HUES64 (cell line): Measurements from ENCODE around the gene HDGFL3.
"Not testable (repeated sequence)": the region's sequence is repeated elsewhere in the genome, so short reads cannot be mapped to it uniquely, and the experiment has no call there.

ENCODE experiments used
- H3K27ac ChIP-seq: 2 replicates; pipeline ENCODE4 v1.7.0; 2013; ENCODE audit warnings: low read depth, low read length, inconsistent platforms
- H3K27me3 ChIP-seq: 2 replicates; pipeline ENCODE4 v1.6.1; 2013; ENCODE audit warnings: mild to moderate bottlenecking, low read length; ENCODE audit not compliant: insufficient read depth
- H3K36me3 ChIP-seq: 2 replicates; pipeline ENCODE4 v1.6.1; 2013; ENCODE audit warnings: mild to moderate bottlenecking, low read length; ENCODE audit not compliant: insufficient read depth
- H3K4me1 ChIP-seq: 2 replicates; pipeline ENCODE4 v1.6.1; 2013; ENCODE audit warnings: mild to moderate bottlenecking, low read length, moderate library complexity; ENCODE audit not compliant: insufficient read depth
- H3K4me3 ChIP-seq: 2 replicates; pipeline ENCODE4 v1.5.1; 2013; ENCODE audit warnings: mild to moderate bottlenecking, low read length, moderate library complexity
- H3K9ac ChIP-seq: 2 replicates; pipeline ENCODE4 v1.6.1; 2013; ENCODE audit warnings: mild to moderate bottlenecking, low read depth, low read length
- H3K9me3 ChIP-seq: 2 replicates; pipeline ENCODE4 v1.6.1; 2013; ENCODE audit warnings: low read depth, low read length; ENCODE audit not compliant: insufficient read depth
- WGBS: fragments of 150-250, 120-280 bp; methylation state at CpG from one replicate; pipeline ENCODE4 v1.1.7; 2013; ENCODE audit warnings: missing lambda C conversion rate; 5-methylcytosine and 5-hydroxymethylcytosine counted together

HDGFL3 gene

DNA sequence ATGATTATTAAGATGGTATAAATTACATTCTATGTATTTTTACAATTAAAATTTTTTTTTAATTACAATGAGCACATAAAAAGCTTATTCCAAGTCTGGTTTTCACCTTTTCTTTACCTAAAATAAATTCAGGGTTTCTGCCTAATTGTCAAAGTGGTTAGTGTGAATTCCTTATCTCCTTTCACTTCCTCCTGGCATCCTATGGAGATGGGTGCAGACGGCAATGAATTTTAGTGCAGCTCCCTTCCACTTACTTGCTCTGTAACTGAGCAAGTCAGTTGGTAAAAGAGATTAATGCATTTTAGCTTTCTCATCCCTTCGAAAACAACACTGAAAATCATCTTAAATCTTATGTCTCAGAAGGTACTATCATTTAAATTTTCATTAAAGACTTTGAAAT, 13.1 kb downstream of the HDGFL3 start:
- Histone ChIP-seq H3K9ac (no peak overlapping the region), H3K4me1 (peaks cover 7% of the 10 kb centered on the region; the same call in 1 of the 2 replicates), H3K27ac (no peak overlapping the region), H3K9me3 (no peaks in the 10 kb centered on the region; the same call in 1 of the 2 replicates), H3K36me3 (peaks cover 4% of the 10 kb centered on the region; the same call in 1 of the 2 replicates), H3K4me3 (no peak overlapping the region), H3K27me3 (no peaks in the 10 kb centered on the region)
- 67% methylated on average over 1 of the region's 2 CpGs for WGBS

DNA sequence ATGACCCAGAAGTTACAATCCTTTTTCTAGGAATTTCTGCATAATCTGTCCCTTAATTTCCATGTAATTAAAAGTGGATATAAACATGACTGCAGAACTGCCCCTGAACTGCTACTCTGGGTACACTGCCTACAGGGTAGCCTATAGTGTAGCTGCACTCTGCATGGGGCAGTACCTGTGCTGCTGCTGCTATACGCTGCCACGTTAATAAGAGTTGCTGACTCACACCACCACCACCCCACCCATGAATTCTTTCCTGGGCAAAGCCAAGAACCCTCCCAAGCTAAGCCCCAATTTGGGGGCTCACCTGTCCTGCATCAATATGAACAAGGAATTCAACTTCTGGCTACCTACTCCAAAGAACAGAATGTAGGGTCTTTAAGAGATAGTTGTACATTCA, 13.9 kb downstream of the HDGFL3 start:
- no peak overlapping the region for H3K4me3 ChIP-seq
- no peak overlapping the region for H3K9ac ChIP-seq
- peaks cover 7% of the 10 kb centered on the region; the same call in 1 of the 2 replicates for H3K4me1 ChIP-seq
- 85% methylated on average over 2 of the region's 2 CpGs for WGBS
- no peaks in the 10 kb centered on the region for H3K27me3 ChIP-seq
- H3K36me3 ChIP-seq, result peaks cover 6% of the 10 kb centered on the region; the same call in 1 of the 2 replicates
- no peak overlapping the region for H3K27ac ChIP-seq
- no peaks in the 10 kb centered on the region; the same call in 1 of the 2 replicates for H3K9me3 ChIP-seq

DNA sequence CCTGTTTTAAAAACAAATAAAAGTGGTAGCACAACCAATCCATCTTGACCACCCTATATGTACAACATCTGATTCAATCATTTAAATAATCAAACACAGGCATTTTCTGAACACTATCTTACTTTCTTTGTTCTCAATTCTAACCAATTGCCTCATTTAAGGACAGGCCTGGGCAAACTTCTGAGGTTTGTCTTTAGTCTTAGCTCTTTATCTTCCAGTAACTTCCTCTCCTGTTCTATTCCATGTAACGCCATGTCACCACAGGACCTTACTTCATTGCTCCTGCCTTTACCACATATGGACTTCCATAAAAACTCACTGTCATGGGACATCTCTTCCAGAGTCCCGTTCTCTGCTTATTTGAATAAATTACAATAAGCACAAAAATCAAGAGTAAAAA, 14.9 kb downstream of the HDGFL3 start:
- Histone ChIP-seq H3K9me3 (no peaks in the 10 kb centered on the region; the same call in 1 of the 2 replicates), H3K27me3 (no peaks in the 10 kb centered on the region), H3K36me3 (peaks cover 9% of the 10 kb centered on the region; the same call in 1 of the 2 replicates), H3K4me1 (peaks cover 7% of the 10 kb centered on the region; the same call in 1 of the 2 replicates), H3K27ac (no peak overlapping the region), H3K4me3 (no peak overlapping the region), H3K9ac (no peak overlapping the region)
- WGBS, result 90% methylated on average over 2 of the region's 2 CpGs

DNA sequence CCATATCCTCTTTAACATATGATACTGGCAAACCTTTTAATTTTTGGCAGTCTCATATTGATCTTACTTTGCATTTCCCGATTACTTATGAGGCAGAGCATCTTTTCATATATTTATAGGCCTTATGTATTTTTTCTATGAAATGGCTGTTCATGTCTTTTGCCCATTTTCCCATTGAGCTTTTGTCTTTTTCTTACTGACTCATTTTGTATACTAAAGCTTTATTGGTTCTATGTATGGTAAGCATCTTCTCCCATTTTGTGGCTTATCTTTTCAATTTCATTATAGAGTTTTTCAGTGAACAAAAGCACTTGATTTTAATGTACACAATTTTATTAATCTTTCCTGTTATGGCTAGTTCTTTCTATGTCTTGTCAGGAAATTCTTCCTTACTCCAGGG, 17.2 kb downstream of the HDGFL3 start:
- Histone ChIP-seq H3K27ac (no peak overlapping the region), H3K27me3 (no peaks in the 10 kb centered on the region), H3K4me1 (peaks cover 7% of the 10 kb centered on the region; the same call in 1 of the 2 replicates), H3K9me3 (no peaks in the 10 kb centered on the region; the same call in 1 of the 2 replicates), H3K4me3 (no peak overlapping the region), H3K9ac (no peak overlapping the region), H3K36me3 (peaks cover 9% of the 10 kb centered on the region; the same call in 1 of the 2 replicates)
- WGBS, result 100% methylated on average over 1 of the region's 1 CpG

DNA sequence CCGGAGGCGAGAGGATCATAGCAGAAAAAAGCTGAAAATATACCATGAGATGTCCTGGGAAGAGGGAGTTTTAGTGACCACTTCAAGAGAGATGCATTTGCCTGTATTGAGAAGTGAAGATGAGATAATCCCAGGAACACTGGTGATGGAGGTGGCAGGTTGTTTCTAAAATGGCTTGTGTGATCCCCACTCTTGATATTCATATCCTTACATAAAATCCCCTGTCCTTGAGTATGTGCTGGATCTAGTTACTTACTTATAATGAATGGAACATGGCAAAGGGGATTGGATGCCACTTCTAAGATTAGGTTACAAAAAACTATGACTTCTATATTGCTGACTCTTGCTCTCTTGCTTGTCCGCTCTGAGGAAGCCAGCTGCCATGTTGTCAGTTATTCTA, 22.1 kb downstream of the HDGFL3 start:
- Histone ChIP-seq H3K27ac (no peak overlapping the region), H3K9me3 (no peaks in the 10 kb centered on the region), H3K4me1 (no peaks in the 10 kb centered on the region), H3K4me3 (no peak overlapping the region), H3K36me3 (peaks cover 7% of the 10 kb centered on the region; the same call in 1 of the 2 replicates), H3K9ac (no peak overlapping the region), H3K27me3 (no peaks in the 10 kb centered on the region)
- 94% methylated on average over 3 of the region's 3 CpGs for WGBS

GRCh38 chr15:83178869-83179325, 28.7 kb downstream of the HDGFL3 start:
- H3K4me3 ChIP-seq, result no peak overlapping the region
- no peaks in the 10 kb centered on the region for H3K27me3 ChIP-seq
- H3K36me3 ChIP-seq, result no peaks in the 10 kb centered on the region
- H3K9me3 ChIP-seq, result no peaks in the 10 kb centered on the region
- H3K9ac ChIP-seq, result no peak overlapping the region
- H3K27ac ChIP-seq, result no peak overlapping the region
- H3K4me1 ChIP-seq, result no peaks in the 10 kb centered on the region
- WGBS, result 97% methylated on average over 3 of the region's 3 CpGs

GRCh38 chr15:83178390-83178789, 29.2 kb downstream of the HDGFL3 start:
- Histone ChIP-seq H3K9ac (no peak overlapping the region), H3K4me3 (no peak overlapping the region), H3K27ac (no peak overlapping the region), H3K36me3 (no peaks in the 10 kb centered on the region), H3K9me3 (no peaks in the 10 kb centered on the region), H3K4me1 (no peaks in the 10 kb centered on the region), H3K27me3 (no peaks in the 10 kb centered on the region)
- WGBS, result 100% methylated on average over 1 of the region's 2 CpGs

DNA sequence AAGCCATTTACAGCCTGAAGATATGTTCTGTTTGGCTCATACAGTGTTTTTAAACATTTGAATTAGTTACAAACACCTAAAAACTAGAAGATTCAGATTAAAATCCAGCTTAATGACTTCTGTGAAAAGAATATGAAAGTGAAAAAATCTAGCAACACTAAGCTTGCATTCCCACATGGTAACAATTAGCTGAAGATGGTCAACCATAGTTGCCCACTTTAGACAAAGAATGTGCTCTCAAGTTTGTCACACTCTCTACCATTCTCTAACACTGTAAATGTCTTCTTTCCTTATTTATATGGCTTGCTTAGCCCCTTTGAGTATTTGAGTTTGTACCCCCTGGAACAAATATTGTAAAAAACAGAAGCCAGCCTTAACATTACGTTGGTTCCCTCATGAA, 32.7 kb downstream of the HDGFL3 start:
- Histone ChIP-seq H3K36me3 (no peaks in the 10 kb centered on the region), H3K4me3 (no peak overlapping the region), H3K27me3 (no peaks in the 10 kb centered on the region), H3K27ac (no peak overlapping the region), H3K4me1 (no peaks in the 10 kb centered on the region), H3K9ac (no peak overlapping the region), H3K9me3 (no peaks in the 10 kb centered on the region)
- WGBS, result 88% methylated on average over 1 of the region's 1 CpG

DNA sequence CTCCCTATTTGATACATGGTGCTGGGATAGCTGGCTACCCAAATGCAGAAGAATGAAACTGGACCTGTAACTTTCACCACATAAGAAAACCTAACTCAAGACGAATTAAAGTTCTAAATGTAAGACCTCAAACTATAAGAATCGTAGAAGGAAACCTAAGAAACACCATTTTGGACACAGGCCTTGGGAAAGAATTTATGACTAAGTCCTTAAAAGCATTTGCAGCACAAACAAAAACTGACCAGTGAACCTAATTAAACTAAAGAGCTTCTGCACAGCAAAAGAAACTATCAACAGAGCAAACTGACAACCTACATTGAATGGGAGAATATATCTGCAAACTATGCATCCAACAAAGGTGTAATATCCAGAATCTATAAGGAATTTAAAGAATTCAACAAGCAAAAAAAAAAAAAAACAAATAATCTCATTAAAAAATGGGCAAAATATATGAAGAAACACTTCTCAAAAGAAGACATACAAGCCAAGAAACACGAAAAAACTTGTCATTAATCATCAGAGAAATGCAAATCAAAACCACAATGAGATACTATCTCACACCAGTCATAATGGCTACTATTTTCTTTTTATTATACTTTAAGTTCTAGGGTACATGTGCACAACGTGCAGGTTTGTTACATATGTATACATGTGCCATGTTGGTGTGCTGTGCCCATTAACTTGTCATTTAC, 37.0 kb downstream of the HDGFL3 start:
- WGBS, result 90% methylated on average over 3 of the region's 4 CpGs
- H3K4me3 ChIP-seq, result no peak overlapping the region
- no peaks in the 10 kb centered on the region for H3K36me3 ChIP-seq
- no peaks in the 10 kb centered on the region for H3K27me3 ChIP-seq
- no peak overlapping the region for H3K9ac ChIP-seq
- peaks cover 13% of the 10 kb centered on the region; the same call in 1 of the 2 replicates for H3K4me1 ChIP-seq
- H3K9me3 ChIP-seq, result no peaks in the 10 kb centered on the region
- H3K27ac ChIP-seq, result no peak overlapping the region

DNA sequence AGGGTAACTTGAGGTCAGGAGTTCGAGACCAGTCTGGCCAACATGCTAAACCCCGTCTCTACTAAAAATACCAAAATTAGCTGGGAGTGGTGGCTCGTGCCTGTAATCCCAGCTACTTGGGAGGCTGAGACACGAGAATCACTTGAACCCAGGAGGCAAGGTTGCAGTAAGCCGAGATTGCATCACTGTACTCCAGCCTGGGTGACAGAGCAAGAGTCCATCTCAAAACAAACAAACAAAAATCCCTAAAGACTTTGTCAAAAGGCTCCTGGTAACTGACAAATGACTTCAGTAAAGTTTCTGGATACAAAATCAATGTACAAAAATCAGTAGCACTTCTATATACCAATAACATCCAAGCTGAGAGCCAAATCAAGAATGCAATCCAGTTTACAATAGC, 38.0 kb downstream of the HDGFL3 start:
- not testable (repeated sequence) for H3K9me3 ChIP-seq, H3K27ac ChIP-seq, H3K9ac ChIP-seq, H3K36me3 ChIP-seq, H3K4me3 ChIP-seq, H3K27me3 ChIP-seq
- H3K4me1 ChIP-seq, result peaks cover 13% of the 10 kb centered on the region; the same call in 1 of the 2 replicates
- 95% methylated on average over 5 of the region's 5 CpGs for WGBS

DNA sequence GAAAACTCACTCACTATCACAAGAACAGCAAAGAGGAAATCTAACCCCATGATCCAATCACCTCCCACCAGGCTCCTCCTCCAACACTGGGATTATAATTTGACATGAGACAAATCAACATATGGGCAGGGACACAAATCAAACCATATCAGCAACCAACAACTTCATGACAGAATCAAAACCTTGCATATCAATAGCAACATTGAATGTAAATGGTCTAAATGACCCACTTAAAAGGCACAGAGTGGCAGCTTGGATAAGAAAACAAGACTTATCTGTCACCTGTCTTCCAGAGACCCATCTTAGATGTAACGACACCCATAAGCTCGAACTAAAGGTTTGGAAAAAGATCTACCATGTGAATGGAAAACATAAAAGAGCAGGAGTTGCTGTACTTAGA, 40.8 kb downstream of the HDGFL3 start:
- H3K4me1 ChIP-seq, result peaks cover 13% of the 10 kb centered on the region; the same call in 1 of the 2 replicates
- no peak overlapping the region for H3K4me3 ChIP-seq
- WGBS, result 89% methylated on average over 2 of the region's 2 CpGs
- H3K27me3 ChIP-seq, result no peaks in the 10 kb centered on the region
- no peak overlapping the region for H3K27ac ChIP-seq
- H3K9ac ChIP-seq, result no peak overlapping the region
- H3K36me3 ChIP-seq, result peaks cover 21% of the 10 kb centered on the region
- H3K9me3 ChIP-seq, result no peaks in the 10 kb centered on the region
